ENCODE data around the gene SELENOF.

Gene SELENOF

DNA sequence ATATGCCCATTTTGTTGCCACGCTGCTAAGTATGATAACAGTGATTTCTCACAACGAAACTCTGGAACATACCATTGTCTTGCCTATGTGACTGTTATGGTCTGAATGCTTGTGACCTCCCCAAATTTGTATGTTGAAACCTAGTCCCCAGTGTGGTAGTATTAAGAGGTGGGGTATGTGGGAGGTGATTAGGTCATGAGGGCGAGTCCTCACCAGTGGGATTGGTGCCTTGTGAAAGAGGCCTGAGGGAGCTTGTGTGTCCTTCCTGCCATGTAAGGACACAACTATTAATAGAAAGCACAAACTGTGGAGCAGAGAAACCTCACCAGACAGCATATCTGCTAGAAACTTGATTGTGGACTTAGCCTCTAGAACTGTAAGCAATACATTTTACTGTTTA is 84.6 kb downstream of the SELENOF start:
- TF ChIP-seq CTCF (IDR thresholded peaks at IDR 0.05; ENCODE audit: control insufficient read depth, insufficient read depth, low read depth, low read length, missing control alignments) = no peak
- no peak overlapping the region for H3K4me3 ChIP-seq (ENCODE audit: control insufficient read depth, low read depth, low read length)
- no peak for DNase-seq (ENCODE audit: low read depth)

GRCh38 chr1:86828024-86828423 is 85.9 kb downstream of the SELENOF start:
- no peak for DNase-seq (ENCODE audit: low read depth)
- TF ChIP-seq CTCF (IDR thresholded peaks at IDR 0.05; ENCODE audit: control insufficient read depth, insufficient read depth, low read depth, low read length, missing control alignments) = no peak
- no peak overlapping the region for H3K4me3 ChIP-seq (ENCODE audit: control insufficient read depth, low read depth, low read length)

GRCh38 chr1:86826856-86827255 is 87.1 kb downstream of the SELENOF start:
- no peak for DNase-seq (ENCODE audit: low read depth)
- no peak overlapping the region for H3K4me3 ChIP-seq (ENCODE audit: control insufficient read depth, low read depth, low read length)
- TF ChIP-seq CTCF (IDR thresholded peaks at IDR 0.05; ENCODE audit: control insufficient read depth, insufficient read depth, low read depth, low read length, missing control alignments) = no peak

- no peak overlapping the region for H3K4me3 ChIP-seq (ENCODE audit: control insufficient read depth, low read depth, low read length)
- no peak for DNase-seq (ENCODE audit: low read depth)
These were observed 88.6 kb downstream of the SELENOF start for GRCh38 chr1:86825319-86825718.

GRCh38 chr1:86823821-86824500 is 90.0 kb downstream of the SELENOF start:
- DNase-seq (ENCODE audit: low read depth) = no peak
- no peak for TF ChIP-seq CTCF (IDR thresholded peaks at IDR 0.05; ENCODE audit: control insufficient read depth, insufficient read depth, low read depth, low read length, missing control alignments)
- no peak overlapping the region for H3K4me3 ChIP-seq (ENCODE audit: control insufficient read depth, low read depth, low read length)

More at GRCh38 chr1:86825319-86825718, 88.6 kb downstream of the SELENOF start:
- no peak for TF ChIP-seq CTCF (IDR thresholded peaks at IDR 0.05; ENCODE audit: control insufficient read depth, insufficient read depth, low read depth, low read length, missing control alignments)

- no peak for TF ChIP-seq CTCF (IDR thresholded peaks at IDR 0.05; ENCODE audit: control insufficient read depth, insufficient read depth, low read depth, low read length, missing control alignments)
- DNase-seq (ENCODE audit: low read depth) = no peak
- no peak overlapping the region for H3K4me3 ChIP-seq (ENCODE audit: control insufficient read depth, low read depth, low read length)
These were observed 90.5 kb downstream of the SELENOF start for GRCh38 chr1:86823386-86823785.

All from AG09309 (cell line).